Upper lobe of left lung (tissue), 4 donors: Measurements from ENCODE around the gene ZNF418.

Experiments
- CTCF ChIP-seq, 6 experiments: fragments of 450-650 bp in 4 of 6; fragments of 200-600 bp in 2 of 6; sonication (generic) in 2 of 6; IDR thresholded peaks; one replicate each; pipeline ENCODE4 v1.5.1; 2016 to 2019; ENCODE audit warnings: antibody characterized with exemption in 6 of 6
- EP300 ChIP-seq, 4 donors: sonication (generic); formaldehyde crosslinking; IDR thresholded peaks; one replicate each; pipeline ENCODE4 v1.5.1; 2017; ENCODE audit warnings: antibody characterized with exemption in 4 of 4, control low read depth in 2 of 4
- POLR2A ChIP-seq, 4 donors: fragments of 450-650 bp; IDR thresholded peaks; one replicate each; pipeline ENCODE4 v1.5.1; 2016 to 2017; ENCODE audit warnings: antibody characterized with exemption in 4 of 4, mild to moderate bottlenecking in 2 of 4
- POLR2AphosphoS5 ChIP-seq, 2 donors: sonication (generic); formaldehyde crosslinking; IDR thresholded peaks; one replicate each; pipeline ENCODE4 v1.5.1; 2017; ENCODE audit warnings: antibody characterized with exemption in 2 of 2

GRCh38 chr19:57947088-57947418 lies 11.9 kb upstream of the ZNF418 start:
- TF ChIP-seq POLR2AphosphoS5 (IDR thresholded peaks at IDR 0.05) (no peak), POLR2A (IDR thresholded peaks at IDR 0.05) (no peak), CTCF (IDR thresholded peaks at IDR 0.05) (no peak), EP300 (IDR thresholded peaks at IDR 0.05) (no peak)
